GM18520 (cell line): Measurements from ENCODE around the gene JAZF1.

Source experiments
- ATAC-seq: cut with Tn5 transposase; IDR thresholded peaks from one replicate; pipeline ENCODE4 v1.9.1; 2021; ENCODE audit not compliant: unreplicated experiment

JAZF1 gene

GRCh38 chr7:28112012-28112411, 68.6 kb downstream of the JAZF1 start:
- ATAC-seq, result no peak

- no peak for ATAC-seq
These were observed 70.1 kb downstream of the JAZF1 start for GRCh38 chr7:28110427-28111012.

- no peak for ATAC-seq
These were observed 71.8 kb downstream of the JAZF1 start for GRCh38 chr7:28108747-28109146.

- ATAC-seq, result no peak
These were observed 72.6 kb downstream of the JAZF1 start for GRCh38 chr7:28107960-28108359.

- ATAC-seq, result no peak
These were observed 74.2 kb downstream of the JAZF1 start for GRCh38 chr7:28106321-28106829.

GRCh38 chr7:28105234-28105633, 75.4 kb downstream of the JAZF1 start:
- ATAC-seq, result no peak

GRCh38 chr7:28104811-28105210, 75.8 kb downstream of the JAZF1 start:
- no peak for ATAC-seq

- ATAC-seq, result no peak
These were observed 76.5 kb downstream of the JAZF1 start for GRCh38 chr7:28104041-28104541.

- ATAC-seq, result no peak
These were observed 77.8 kb downstream of the JAZF1 start for GRCh38 chr7:28102797-28103196.

GRCh38 chr7:28096713-28097112, 83.9 kb downstream of the JAZF1 start:
- ATAC-seq, result no peak

- no peak for ATAC-seq
These were observed 85.4 kb downstream of the JAZF1 start for GRCh38 chr7:28095231-28095630.

- ATAC-seq, result no peak
These were observed 86.9 kb downstream of the JAZF1 start for GRCh38 chr7:28093623-28094232.

- no peak for ATAC-seq
These were observed 89.4 kb downstream of the JAZF1 start for GRCh38 chr7:28091190-28091589.

GRCh38 chr7:28088901-28089714, 91.5 kb downstream of the JAZF1 start:
- no peak for ATAC-seq

- no peak for ATAC-seq
These were observed 92.6 kb downstream of the JAZF1 start for GRCh38 chr7:28088032-28088431.

- ATAC-seq, result no peak
These were observed 94.4 kb downstream of the JAZF1 start for GRCh38 chr7:28086198-28086597.

GRCh38 chr7:28083998-28084985, 96.3 kb downstream of the JAZF1 start:
- no peak for ATAC-seq

- ATAC-seq, result no peak
These were observed 97.2 kb downstream of the JAZF1 start for GRCh38 chr7:28083164-28083997.

- no peak for ATAC-seq
These were observed 98.5 kb downstream of the JAZF1 start for GRCh38 chr7:28082071-28082470.

GRCh38 chr7:28081016-28081415, 99.6 kb downstream of the JAZF1 start:
- no peak for ATAC-seq
